HEK293T (cell line): Measurements from ENCODE around the gene MRPL45.

ENCODE experiments used
- BHLHE40 ChIP-seq: fragments of 450-650 bp; IDR thresholded peaks from 2 replicates; pipeline ENCODE4 v1.6.1; 2016; ENCODE audit warnings: mild to moderate bottlenecking, moderate library complexity, borderline replicate concordance
- CTBP1 ChIP-seq: fragments of 450-650 bp; IDR thresholded peaks from 2 replicates; pipeline ENCODE4 v1.6.1; 2016; ENCODE audit warnings: borderline replicate concordance
- LEF1 ChIP-seq: fragments of 450-650 bp; IDR thresholded peaks from 2 replicates; pipeline ENCODE4 v1.6.1; 2017; ENCODE audit warnings: mild to moderate bottlenecking, borderline replicate concordance
- ZNF384 ChIP-seq: fragments of 450-650 bp; IDR thresholded peaks from 2 replicates; pipeline ENCODE4 v1.6.1; 2016

GRCh38 chr17:38315497-38315896 lies 18.5 kb downstream of the MRPL45 start:
- TF ChIP-seq BHLHE40 (no peak), ZNF384 (no peak), CTBP1 (no peak), LEF1 (no peak)
